K562 (cell line): Measurements from ENCODE around the gene PAX5. TPM values are rescaled to one million over a fixed set of nuclear protein-coding genes. Genes with fewer than 3 reads are reported as not detected.
A peak's percentile ranks its signal among the peaks of the same experiment; 100 is the strongest.

Experiments
- ATAC-seq: fragments of 200-7000 bp; cut with Tn5 transposase; 3 replicates; pipeline ENCODE4 v1.9.1; 2020; ENCODE audit warnings: moderate library complexity
- BruUV-seq: library from RNA; stranded (reverse); fragments of 400-500 nt; replicated peaks from 2 replicates; lab custom pipeline; 2021; lab: Mats Ljungman, UMichigan
- CTCF ChIA-PET: fragments of 300-600 bp; formaldehyde crosslinking; extraction: SDS; loops from one replicate; lab custom pipeline; 2021; ENCODE audit warnings: low intra/inter-chr PET ratio; lab: Yijun Ruan, JAX
- POLR2A ChIA-PET: fragments of 300-600, 350-650 bp; sonication (Branson Sonifier 250); formaldehyde crosslinking; extraction: SDS; loops from one replicate; lab custom pipeline; 2021; ENCODE audit warnings: antibody characterized with exemption, inconsistent platforms; lab: Yijun Ruan, JAX
- DNase-seq, 4 experiments: peaks; one replicate each; pipeline versions ENCODE4 v3.0.0 to v3.0.0-alpha.2; 2011 to 2018; ENCODE audit warnings: low spot score in 3 of 4, mixed read lengths in 3 of 4; ENCODE audit errors: extremely low read depth in 1 of 4
- FAIRE-seq: peaks from 2 replicates; lab custom pipeline; 2011; peaks lifted over from hg19 to GRCh38; lab: Jason Lieb, UNC
- H2AFZ ChIP-seq: 2 replicates; pipeline ENCODE4 v1.6.0; 2011; ENCODE audit warnings: low read depth, low read length, control low read depth, inconsistent platforms
- H3K27ac ChIP-seq: fragments of 200-600 bp; 3 replicates; pipeline ENCODE4 v1.8.0; 2011; ENCODE audit warnings: low read depth, mild to moderate bottlenecking, control low read depth, inconsistent platforms, low read length, moderate library complexity, mixed read lengths; ENCODE audit errors: extremely low read depth
- H3K27me3 ChIP-seq, 2 experiments: fragments of 300-600 bp in 1 of 2; 2 replicates in 1 of 2; 3 replicates in 1 of 2; pipeline versions ENCODE4 v1.6.0 to v1.8.0; 2011; ENCODE audit warnings: inconsistent platforms in 2 of 2, low read length in 2 of 2, mild to moderate bottlenecking in 1 of 2, mixed read lengths in 1 of 2, moderate library complexity in 1 of 2; ENCODE audit not compliant: control insufficient read depth in 2 of 2, insufficient read depth in 2 of 2
- H3K36me3 ChIP-seq: fragments of 300-600 bp; 3 replicates; pipeline ENCODE4 v1.8.0; 2011; ENCODE audit warnings: mild to moderate bottlenecking, low read length, inconsistent platforms; ENCODE audit not compliant: control insufficient read depth, insufficient read depth
- H3K4me1 ChIP-seq, 2 experiments: fragments of 200-600 bp in 1 of 2; replicated peaks in 1 of 2; 2 replicates in 1 of 2; 3 replicates in 1 of 2; pipeline versions ENCODE4 v1.5.1 to v1.8.0; 2011; ENCODE audit warnings: inconsistent platforms in 2 of 2, low read length in 2 of 2, mild to moderate bottlenecking in 1 of 2, mixed read lengths in 1 of 2, moderate library complexity in 1 of 2; ENCODE audit not compliant: control insufficient read depth in 2 of 2, insufficient read depth in 2 of 2
- H3K4me2 ChIP-seq: 2 replicates; pipeline ENCODE4 v1.6.1; 2011; ENCODE audit warnings: low read length, control low read depth, inconsistent platforms, mixed read lengths; ENCODE audit not compliant: insufficient read depth
- H3K4me3 ChIP-seq: fragments of 200-600 bp; sonication (generic), shearing (Covaris generic); 2 replicates; pipeline ENCODE4 v1.5.1; 2016; ENCODE audit warnings: control low read depth, inconsistent platforms
- H3K79me2 ChIP-seq: fragments of 200-600 bp; 3 replicates; pipeline ENCODE4 v1.8.0; 2011; ENCODE audit warnings: low read length, inconsistent platforms; ENCODE audit not compliant: control insufficient read depth, insufficient read depth
- H3K9ac ChIP-seq, 2 experiments: 2 replicates each; pipeline versions ENCODE4 v1.6.0 to v1.6.1; 2011; ENCODE audit warnings: low read depth in 2 of 2, low read length in 2 of 2, control low read depth in 1 of 2, inconsistent platforms in 1 of 2, mild to moderate bottlenecking in 1 of 2, mixed read lengths in 1 of 2; ENCODE audit not compliant: insufficient read depth in 1 of 2
- H3K9me1 ChIP-seq: one replicate; pipeline ENCODE4 v1.6.0; 2011; ENCODE audit warnings: inconsistent platforms, mild to moderate bottlenecking, low read length, moderate library complexity; ENCODE audit not compliant: control insufficient read depth, insufficient read depth
- H3K9me3 ChIP-seq: replicated peaks from 2 replicates; pipeline ENCODE4 v1.5.1; 2011; ENCODE audit warnings: low read depth, low read length, inconsistent platforms; ENCODE audit not compliant: control insufficient read depth, insufficient read depth
- H4K20me1 ChIP-seq: replicated peaks from 2 replicates; pipeline ENCODE4 v1.6.1; 2011; ENCODE audit warnings: low read length, inconsistent platforms, mixed read lengths; ENCODE audit not compliant: control insufficient read depth, insufficient read depth
- ERF ChIP-seq: fragments of 450-650 bp; formaldehyde crosslinking; IDR thresholded peaks from 2 replicates; pipeline ENCODE4 v1.4.0; 2020; ENCODE audit warnings: mild to moderate bottlenecking, mixed read lengths
- GABPB2 ChIP-seq: fragments of 250-450 bp; sonication (Bioruptor Pico); conservative IDR thresholded peaks from 2 replicates; pipeline ENCODE4 v1.5.1; 2021; ENCODE audit warnings: mild to moderate bottlenecking
- ZNF134 ChIP-seq: fragments of 250-450 bp; sonication (Bioruptor Pico); conservative IDR thresholded peaks from 2 replicates; pipeline ENCODE4 v1.4.0; 2020
- ZNF184 ChIP-seq: sonication (generic); formaldehyde crosslinking; IDR thresholded peaks from 2 replicates; pipeline ENCODE4 v1.5.0; 2020; ENCODE audit warnings: missing genetic modification reagents
- WGBS: fragments of 100-300 bp; shearing (Covaris generic); methylation state at CpG from one replicate; pipeline ENCODE4 v1.1.6; 2016; ENCODE audit warnings: low coverage, mixed read lengths; ENCODE audit not compliant: insufficient coverage; ENCODE audit errors: missing lambda C conversion rate; 5-methylcytosine and 5-hydroxymethylcytosine counted together
- in situ Hi-C: fragments of 300-500 bp; cut with MboI; formaldehyde crosslinking; loops from 4 replicates; pipeline ENCODE4 v1.15.0; 2018; ENCODE audit warnings: inconsistent platforms, mixed read lengths
- intact Hi-C: fragments of 100-400 bp; cut with micrococcal nuclease; formaldehyde crosslinking; loops from 2 replicates; pipeline ENCODE4 v1.14.2; 2022
- polyA plus RNA-seq, 8 experiments: library from polyadenylated mRNA; depleted of rRNA in 4 of 8; stranded (reverse) in 5 of 8; unstranded in 3 of 8; fragments of >200 nt; fragmentation: Nextera tagmentation in 2 of 8; fragmentation: Illumina TruSeq in 1 of 8; extraction: Ambion mirVana in 2 of 8; extraction: Trizol in 1 of 8; gene quantifications; 2 replicates each; pipeline versions ENCODE4 v1.2.1 to v1.2.3, GENCODE V29; 2011 to 2014; ENCODE audit warnings: inconsistent platforms in 1 of 8, missing spikeins in 1 of 8
- total RNA-seq, 7 experiments: library from RNA; depleted of rRNA in 6 of 7; stranded (reverse); fragments of >200 nt in 6 of 7; fragmentation: Illumina TruSeq in 2 of 7; extraction: Trizol in 2 of 7; gene quantifications; 2 replicates each; pipeline versions ENCODE4 v1.2.1 to v1.2.3, GENCODE V29; 2011 to 2021; ENCODE audit warnings: low replicate concordance in 1 of 7

The PAX5 gene
- total and polyA plus RNA-seq, 9 of the 15 experiments (the other 6 are each of a cell fraction or from before 2014, with no cell fraction given): 0.03 to 0.09 TPM; not detected in 7

DNA sequence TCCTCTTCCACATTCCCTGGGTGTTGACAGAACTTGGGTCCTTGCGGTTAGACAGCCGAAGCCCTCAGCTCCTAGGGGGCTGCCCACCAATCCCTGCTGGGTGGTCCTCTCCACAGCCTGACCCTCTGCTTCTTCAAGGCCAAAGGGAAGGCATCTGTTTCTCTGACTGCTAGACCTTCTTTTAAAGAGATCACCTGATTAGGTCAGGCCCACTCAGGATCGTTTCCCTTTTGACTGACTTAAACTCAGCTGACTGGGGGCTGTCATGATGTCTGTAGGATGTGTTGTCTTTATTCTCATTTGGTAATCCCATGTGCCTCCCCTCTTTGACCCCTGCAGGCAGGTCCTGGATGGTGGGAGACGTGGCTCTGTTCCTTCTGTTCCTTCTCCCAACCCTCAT lies 207.5 kb downstream of the PAX5 start:
- TF ChIP-seq ZNF184 (CRISPR knock-in tag) (no peak), ZNF134 (peak; percentile 82)
- 0% methylated on average over 3 of the region's 4 CpGs for WGBS
- no peak overlapping the region for H3K4me3 ChIP-seq
- no peaks in the 10 kb centered on the region for H3K4me1 ChIP-seq
- no peaks in the 10 kb centered on the region for H3K79me2 ChIP-seq
- BruUV-seq: no TSS peak
- in situ Hi-C loops: no loop called here
- no peak overlapping the region for H3K4me2 ChIP-seq
- no peak overlapping the region for H3K27ac ChIP-seq
- H2AFZ ChIP-seq: no peak overlapping the region
- H3K9me1 ChIP-seq: no peaks in the 10 kb centered on the region
- FAIRE-seq (no peak), DNase-seq (no peak), ATAC-seq (no peak)
- ChIA-PET POLR2A (no interaction called here), CTCF (no interaction called here)
- peaks cover 6% of the 10 kb centered on the region; the same call in 1 of the 2 replicates for H4K20me1 ChIP-seq
- peaks cover 0 to 34% of the 10 kb centered on the region in 2 experiments; a peak in 4 of 5 replicates for H3K27me3 ChIP-seq
- intact Hi-C loops: no loop called here
- no peaks in the 10 kb centered on the region for H3K9me3 ChIP-seq
- no peaks in the 10 kb centered on the region for H3K36me3 ChIP-seq
- H3K9ac ChIP-seq: no peak overlapping the region

GRCh38 chr9:36825179-36825578 lies 208.9 kb downstream of the PAX5 start:
- TF ChIP-seq GABPB2 (CRISPR knock-in tag) (no peak), ERF (CRISPR knock-in tag) (no peak)
- WGBS: 3% methylated on average over 5 of the region's 8 CpGs
- BruUV-seq: no TSS peak

More at GRCh38 chr9:36825179-36825578, 208.9 kb downstream of the PAX5 start:
- Histone ChIP-seq H4K20me1 (peaks cover 3% of the 10 kb centered on the region; the same call in 1 of the 2 replicates), H3K4me1 (no peaks in the 10 kb centered on the region), H3K4me2 (no peak overlapping the region), H3K27ac (no peak overlapping the region), H3K36me3 (no peaks in the 10 kb centered on the region), H2AFZ (no peak overlapping the region), H3K27me3 (peaks cover 2 to 44% of the 10 kb centered on the region in 2 experiments; a peak in 4 of 5 replicates), H3K9me1 (no peaks in the 10 kb centered on the region), H3K9ac (no peak overlapping the region), H3K4me3 (no peak overlapping the region), H3K9me3 (no peaks in the 10 kb centered on the region), H3K79me2 (no peaks in the 10 kb centered on the region)
- in situ Hi-C loops (no loop called here), intact Hi-C loops (no loop called here)
- POLR2A ChIA-PET: no interaction called here
- DNase-seq (no peak), FAIRE-seq (no peak), ATAC-seq (no peak; the same call in 2 of the 3 replicates)
- CTCF ChIA-PET: no interaction called here
